T-helper 1 cell treated with Interleukin-12 subunit alpha and Interleukin-12 subunit beta and Interleukin-4 antibody, amounts not matched to agents 30 μg/mL and 1 μg/mL, for 36 hours (primary cell): ENCODE data around the gene NDUFA7.
"Not testable (repeated sequence)": the region's sequence is repeated elsewhere in the genome, so short reads cannot be mapped to it uniquely, and the experiment has no call there.

ENCODE experiments used
- H3K27ac Mint-ChIP-seq: one replicate; pipeline ENCODE4 v1.8.0; 2021; ENCODE audit warnings: mild to moderate bottlenecking, mixed read lengths
- H3K27me3 Mint-ChIP-seq: one replicate; pipeline ENCODE4 v1.8.0; 2021; ENCODE audit warnings: low read depth, mixed read lengths
- H3K36me3 Mint-ChIP-seq: one replicate; pipeline ENCODE4 v1.8.0; 2021; ENCODE audit warnings: low read depth, mixed read lengths
- H3K4me1 Mint-ChIP-seq: one replicate; pipeline ENCODE4 v1.8.0; 2021; ENCODE audit warnings: low read depth, mixed read lengths
- H3K4me3 Mint-ChIP-seq: one replicate; pipeline ENCODE4 v1.8.0; 2021; ENCODE audit warnings: mild to moderate bottlenecking, moderate library complexity, mixed read lengths
- H3K9me3 Mint-ChIP-seq: one replicate; pipeline ENCODE4 v1.8.0; 2021; ENCODE audit warnings: mixed read lengths

The NDUFA7 gene

GRCh38 chr19:8321067-8321985 is at the start of gene NDUFA7, which contains the start of gene RPS28:
Gene NDUFA7, minus strand, starts transcription at chr19:8321375. Its CDS starts 17 bp downstream, at chr19:8321358.
Gene RPS28, plus strand, starts transcription at chr19:8321496. Its CDS starts 35 bp downstream, at chr19:8321531.
- peaks cover 21% of the 10 kb centered on the region for H3K36me3 Mint-ChIP-seq
- H3K9me3 Mint-ChIP-seq, result no peaks in the 10 kb centered on the region
- no peaks in the 10 kb centered on the region for H3K27me3 Mint-ChIP-seq
- H3K27ac Mint-ChIP-seq, result peak within 1 kb of the TSS; percentile 100
- H3K4me3 Mint-ChIP-seq, result peak within 1 kb of the TSS; percentile 100
- peaks cover 25% of the 10 kb centered on the region for H3K4me1 Mint-ChIP-seq

GRCh38 chr19:8370176-8371010 is 49.2 kb upstream of the NDUFA7 start:
- Mint-ChIP-seq H3K27me3 (peaks cover 22% of the 10 kb centered on the region), H3K9me3 (no peaks in the 10 kb centered on the region), H3K36me3 (no peaks in the 10 kb centered on the region), H3K27ac (no peak overlapping the region), H3K4me3 (no peak overlapping the region), H3K4me1 (peaks cover 5% of the 10 kb centered on the region)

- peaks cover 13% of the 10 kb centered on the region for H3K4me1 Mint-ChIP-seq
- H3K4me3 Mint-ChIP-seq, result no peak overlapping the region
- peaks cover 39% of the 10 kb centered on the region for H3K27me3 Mint-ChIP-seq
- H3K9me3 Mint-ChIP-seq, result no peaks in the 10 kb centered on the region
- H3K36me3 Mint-ChIP-seq, result no peaks in the 10 kb centered on the region
- H3K27ac Mint-ChIP-seq, result no peak overlapping the region
Measured at GRCh38 chr19:8367327-8368001, 46.3 kb upstream of the NDUFA7 start.

- H3K9me3 Mint-ChIP-seq, result no peaks in the 10 kb centered on the region
- no peak overlapping the region for H3K27ac Mint-ChIP-seq
- no peaks in the 10 kb centered on the region for H3K36me3 Mint-ChIP-seq
- H3K4me3 Mint-ChIP-seq, result no peak overlapping the region
- peaks cover 43% of the 10 kb centered on the region for H3K27me3 Mint-ChIP-seq
- peaks cover 15% of the 10 kb centered on the region for H3K4me1 Mint-ChIP-seq
Measured at GRCh38 chr19:8366961-8367326, 45.8 kb upstream of the NDUFA7 start.

- Mint-ChIP-seq H3K27ac (no peak overlapping the region), H3K27me3 (peaks cover 43% of the 10 kb centered on the region), H3K36me3 (no peaks in the 10 kb centered on the region), H3K4me3 (no peak overlapping the region), H3K4me1 (peaks cover 14% of the 10 kb centered on the region), H3K9me3 (no peaks in the 10 kb centered on the region)
Measured at GRCh38 chr19:8366121-8366581, 45.0 kb upstream of the NDUFA7 start.

GRCh38 chr19:8363803-8364771 is 42.9 kb upstream of the NDUFA7 start, which contains the start of gene ANGPTL4:
Gene ANGPTL4, plus strand, starts transcription at chr19:8364155. Its CDS starts 167 bp downstream, at chr19:8364322.
- H3K9me3 Mint-ChIP-seq, result no peaks in the 10 kb centered on the region
- H3K27me3 Mint-ChIP-seq, result peaks cover 43% of the 10 kb centered on the region
- H3K27ac Mint-ChIP-seq, result peak within 1 kb of the TSS; percentile 68
- H3K4me3 Mint-ChIP-seq, result peak within 1 kb of the TSS; percentile 91
- H3K4me1 Mint-ChIP-seq, result peaks cover 14% of the 10 kb centered on the region
- H3K36me3 Mint-ChIP-seq, result no peaks in the 10 kb centered on the region

GRCh38 chr19:8361921-8362793 is 41.0 kb upstream of the NDUFA7 start:
- no peaks in the 10 kb centered on the region for H3K9me3 Mint-ChIP-seq
- peaks cover 37% of the 10 kb centered on the region for H3K27me3 Mint-ChIP-seq
- H3K4me1 Mint-ChIP-seq, result peaks cover 10% of the 10 kb centered on the region
- H3K4me3 Mint-ChIP-seq, result peak overlapping the region; percentile 62
- H3K27ac Mint-ChIP-seq, result no peak overlapping the region
- H3K36me3 Mint-ChIP-seq, result no peaks in the 10 kb centered on the region

- H3K36me3 Mint-ChIP-seq, result no peaks in the 10 kb centered on the region
- H3K4me3 Mint-ChIP-seq, result no peak overlapping the region
- no peak overlapping the region for H3K27ac Mint-ChIP-seq
- no peaks in the 10 kb centered on the region for H3K9me3 Mint-ChIP-seq
- H3K27me3 Mint-ChIP-seq, result peaks cover 20% of the 10 kb centered on the region
- peaks cover 15% of the 10 kb centered on the region for H3K4me1 Mint-ChIP-seq
Measured at GRCh38 chr19:8360196-8360595, 39.0 kb upstream of the NDUFA7 start.

GRCh38 chr19:8358948-8359347 is 37.8 kb upstream of the NDUFA7 start:
- peaks cover 14% of the 10 kb centered on the region for H3K27me3 Mint-ChIP-seq
- H3K4me1 Mint-ChIP-seq, result peaks cover 12% of the 10 kb centered on the region
- no peak overlapping the region for H3K27ac Mint-ChIP-seq
- H3K4me3 Mint-ChIP-seq, result no peak overlapping the region
- H3K36me3 Mint-ChIP-seq, result no peaks in the 10 kb centered on the region
- no peaks in the 10 kb centered on the region for H3K9me3 Mint-ChIP-seq

- Mint-ChIP-seq H3K27me3 (peaks cover 8% of the 10 kb centered on the region), H3K27ac (no peak overlapping the region), H3K4me3 (no peak overlapping the region), H3K36me3 (no peaks in the 10 kb centered on the region), H3K4me1 (peaks cover 7% of the 10 kb centered on the region), H3K9me3 (no peaks in the 10 kb centered on the region)
Measured at GRCh38 chr19:8357007-8357521, 35.9 kb upstream of the NDUFA7 start.

- Mint-ChIP-seq H3K36me3 (no peaks in the 10 kb centered on the region), H3K9me3 (no peaks in the 10 kb centered on the region), H3K4me1 (peaks cover 8% of the 10 kb centered on the region), H3K27ac (no peak overlapping the region), H3K4me3 (no peak overlapping the region), H3K27me3 (peaks cover 18% of the 10 kb centered on the region)
Measured at GRCh38 chr19:8355631-8356402, 34.6 kb upstream of the NDUFA7 start.

- not testable (repeated sequence) for H3K27ac Mint-ChIP-seq, H3K9me3 Mint-ChIP-seq, H3K36me3 Mint-ChIP-seq, H3K4me3 Mint-ChIP-seq, H3K4me1 Mint-ChIP-seq
- H3K27me3 Mint-ChIP-seq, result peaks cover 20% of the 10 kb centered on the region
Measured at GRCh38 chr19:8352845-8353244, 31.7 kb upstream of the NDUFA7 start.
